Measurements from ENCODE around the gene SLC4A5. TPM values are rescaled to one million over a fixed set of nuclear protein-coding genes. Genes with fewer than 3 reads are reported as not detected.

The SLC4A5 gene
- polyA plus RNA-seq, 2 of the 4 experiments (the other 2 are of a cell fraction), result 0.50 to 1.1 TPM

GRCh38 chr2:74361327-74361726, 18.1 kb upstream of the SLC4A5 start (continued):
- TF ChIP-seq CTCF (IDR thresholded peaks at IDR 0.05) (no peak), EHMT2 (IDR thresholded peaks at IDR 0.05; ENCODE audit: low read depth) (no peak), EP300 (IDR thresholded peaks at IDR 0.05) (no peak), ZSCAN20 (CRISPR knock-in tag; IDR thresholded peaks at IDR 0.05) (no peak), JUN (IDR thresholded peaks at IDR 0.05) (no peak), RARB (CRISPR knock-in tag; IDR thresholded peaks at IDR 0.05) (no peak), HES2 (IDR thresholded peaks at IDR 0.05) (no peak)

GRCh38 chr2:74357627-74358026, 14.4 kb upstream of the SLC4A5 start:
- Histone ChIP-seq H3K4me1 (no peaks in the 10 kb centered on the region), H3K27ac (no peak overlapping the region), H3K4me3 (no peak overlapping the region), H3K9me3 (no peaks in the 10 kb centered on the region), H3K4me2 (no peak overlapping the region)
- CTCF ChIA-PET, result interaction anchor here (1.1 to 3.3 kb wide), 5 partner anchors 9 to 42 kb away, joined by 3 to 22 read pairs (median 4); no protein-coding TSS in a partner anchor
- DNase-seq (ENCODE audit: low read depth in 1 of 2, low spot score in 1 of 2) (no peak), ATAC-seq (no peak), FAIRE-seq (no peak)
- POLR2A ChIA-PET, result no interaction called here
- TF ChIP-seq FOSL2 (IDR thresholded peaks at IDR 0.05), result no peak
- TF ChIP-seq FOSL2 (CRISPR knock-in tag; IDR thresholded peaks at IDR 0.05), result no peak
- TF ChIP-seq ELK1 (IDR thresholded peaks at IDR 0.05; ENCODE audit: low read depth, low read length), result no peak
- no peak for TF ChIP-seq CHD2 (IDR thresholded peaks at IDR 0.05; ENCODE audit: low read length, partially characterized antibody)
- TF ChIP-seq GATA3 (IDR thresholded peaks at IDR 0.05; ENCODE audit: borderline replicate concordance), result no peak
- no peak for TF ChIP-seq SREBF2 (IDR thresholded peaks at IDR 0.05)
- no peak for TF ChIP-seq ZC3H11A (IDR thresholded peaks at IDR 0.05)
- TF ChIP-seq FOXS1 (CRISPR knock-in tag; IDR thresholded peaks at IDR 0.05), result no peak
- TF ChIP-seq TFCP2L1 (CRISPR knock-in tag; IDR thresholded peaks at IDR 0.05), result no peak
- no peak for TF ChIP-seq HDAC2 (IDR thresholded peaks at IDR 0.05)
- TF ChIP-seq EP300 (IDR thresholded peaks at IDR 0.05), result no peak
- TF ChIP-seq RNF2 (IDR thresholded peaks at IDR 0.05; ENCODE audit: borderline replicate concordance, low read depth), result no peak
- no peak for TF ChIP-seq ESRRA (IDR thresholded peaks at IDR 0.05; ENCODE audit: borderline replicate concordance, low read length)
- no peak for TF ChIP-seq HOXB5 (CRISPR knock-in tag; IDR thresholded peaks at IDR 0.05)
- TF ChIP-seq HOXB13 (CRISPR knock-in tag; IDR thresholded peaks at IDR 0.05; ENCODE audit: low read depth), result no peak
- TF ChIP-seq HOXA7 (CRISPR knock-in tag; IDR thresholded peaks at IDR 0.05), result no peak
- TF ChIP-seq EHMT2 (IDR thresholded peaks at IDR 0.05; ENCODE audit: low read depth), result no peak
- TF ChIP-seq, protein P1, sequence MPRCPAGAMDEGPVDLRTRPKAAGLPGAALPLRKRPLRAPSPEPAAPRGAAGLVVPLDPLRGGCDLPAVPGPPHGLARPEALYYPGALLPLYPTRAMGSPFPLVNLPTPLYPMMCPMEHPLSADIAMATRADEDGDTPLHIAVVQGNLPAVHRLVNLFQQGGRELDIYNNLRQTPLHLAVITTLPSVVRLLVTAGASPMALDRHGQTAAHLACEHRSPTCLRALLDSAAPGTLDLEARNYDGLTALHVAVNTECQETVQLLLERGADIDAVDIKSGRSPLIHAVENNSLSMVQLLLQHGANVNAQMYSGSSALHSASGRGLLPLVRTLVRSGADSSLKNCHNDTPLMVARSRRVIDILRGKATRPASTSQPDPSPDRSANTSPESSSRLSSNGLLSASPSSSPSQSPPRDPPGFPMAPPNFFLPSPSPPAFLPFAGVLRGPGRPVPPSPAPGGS (IDR thresholded peaks at IDR 0.05), result no peak
- no peak for TF ChIP-seq ZSCAN20 (CRISPR knock-in tag; IDR thresholded peaks at IDR 0.05)

DNA sequence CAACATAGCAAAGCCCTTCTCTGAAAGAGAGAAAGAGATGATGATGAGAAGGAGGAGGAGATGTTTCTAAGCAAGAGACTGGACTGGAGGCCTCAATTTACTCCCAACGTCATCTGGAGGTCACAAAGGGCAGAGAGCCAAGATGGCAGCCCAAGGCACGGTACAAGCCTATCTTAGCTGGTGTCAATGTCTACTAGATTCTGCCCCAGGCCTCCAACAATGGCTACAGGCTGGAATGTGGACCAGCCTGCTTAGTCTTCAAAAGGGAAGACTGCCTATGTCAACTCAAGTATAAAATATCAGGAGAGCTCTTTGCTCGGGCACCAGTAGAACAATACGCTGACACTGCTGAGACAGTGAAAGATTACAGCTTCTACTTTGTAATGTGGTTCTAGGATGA, 6.7 kb upstream of the SLC4A5 start:
- CTCF ChIA-PET, result interaction anchor here (1.1 to 6.4 kb wide), 6 partner anchors 9 to 41 kb away, joined by 3 to 60 read pairs (median 6); no protein-coding TSS in a partner anchor
- H3K9me3 ChIP-seq, result no peaks in the 10 kb centered on the region
- no peak overlapping the region for H3K27ac ChIP-seq
- no peak overlapping the region for H3K4me2 ChIP-seq
- FAIRE-seq (no peak), DNase-seq (ENCODE audit: low read depth in 1 of 2, low spot score in 1 of 2) (no peak), ATAC-seq (no peak)
- POLR2A ChIA-PET, result no interaction called here
- no peak overlapping the region for H3K4me3 ChIP-seq
- H3K4me1 ChIP-seq, result no peaks in the 10 kb centered on the region
- 82% methylated on average over 4 of the region's 4 CpGs for WGBS (ENCODE audit: missing lambda C conversion rate)
- TF ChIP-seq POLR2AphosphoS2 (conservative IDR thresholded peaks at IDR 0.05; ENCODE audit: low read length) (no peak), JUN (IDR thresholded peaks at IDR 0.05) (no peak; a peak in 1 of 5 replicates), TP53 (CRISPR knock-in tag; IDR thresholded peaks at IDR 0.05) (no peak), ZFP36 (IDR thresholded peaks at IDR 0.05; ENCODE audit: borderline replicate concordance, partially characterized antibody) (no peak), FOXS1 (CRISPR knock-in tag; IDR thresholded peaks at IDR 0.05) (no peak), ELK1 (IDR thresholded peaks at IDR 0.05; ENCODE audit: low read depth, low read length) (no peak), FOSL2 (IDR thresholded peaks at IDR 0.05) (no peak), FOSL2 (CRISPR knock-in tag; IDR thresholded peaks at IDR 0.05) (no peak)
- TF ChIP-seq, protein P2, sequence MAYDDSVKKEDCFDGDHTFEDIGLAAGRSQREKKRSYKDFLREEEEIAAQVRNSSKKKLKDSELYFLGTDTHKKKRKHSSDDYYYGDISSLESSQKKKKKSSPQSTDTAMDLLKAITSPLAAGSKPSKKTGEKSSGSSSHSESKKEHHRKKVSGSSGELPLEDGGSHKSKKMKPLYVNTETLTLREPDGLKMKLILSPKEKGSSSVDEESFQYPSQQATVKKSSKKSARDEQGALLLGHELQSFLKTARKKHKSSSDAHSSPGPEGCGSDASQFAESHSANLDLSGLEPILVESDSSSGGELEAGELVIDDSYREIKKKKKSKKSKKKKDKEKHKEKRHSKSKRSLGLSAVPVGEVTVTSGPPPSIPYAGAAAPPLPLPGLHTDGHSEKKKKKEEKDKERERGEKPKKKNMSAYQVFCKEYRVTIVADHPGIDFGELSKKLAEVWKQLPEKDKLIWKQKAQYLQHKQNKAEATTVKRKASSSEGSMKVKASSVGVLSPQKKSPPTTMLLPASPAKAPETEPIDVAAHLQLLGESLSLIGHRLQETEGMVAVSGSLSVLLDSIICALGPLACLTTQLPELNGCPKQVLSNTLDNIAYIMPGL (CRISPR knock-in tag; IDR thresholded peaks at IDR 0.05; ENCODE audit: borderline replicate concordance), result no peak

Measured in A549 (cell line).